Stimulated activated CD4-positive, alpha-beta T cell treated with anti-CD3 and anti-CD28 coated beads, Interleukin-4, amount 100 ng/mL, for 1 hour (primary cell): ENCODE data around the gene HRH3.

Experiments
- DNase-seq: peaks from one replicate; pipeline ENCODE4 v3.0.0-alpha.2; 2020

The HRH3 gene

GRCh38 chr20:62215020-62215990 is 4.8 kb downstream of the HRH3 start:
- DNase-seq: no peak

DNA sequence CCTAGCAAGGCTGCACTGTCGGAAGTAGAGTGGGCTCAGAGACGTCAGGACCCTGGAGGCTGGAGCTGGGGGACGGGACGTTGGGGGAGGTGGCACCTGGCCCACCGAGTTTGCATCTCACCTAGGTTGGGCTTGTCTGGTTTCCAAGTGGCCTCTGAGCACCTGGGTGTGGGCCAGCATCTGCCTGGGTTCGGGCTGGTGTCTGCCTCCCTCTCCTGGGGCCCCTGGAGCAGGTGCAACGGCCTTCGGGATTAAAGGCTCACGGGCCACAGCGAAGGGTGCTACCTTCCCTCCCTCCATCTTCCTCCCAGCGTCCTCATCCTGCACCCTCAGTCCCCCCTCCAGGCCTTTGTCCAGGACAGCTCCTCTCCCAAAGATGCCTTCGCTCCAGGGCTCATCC is 6.0 kb downstream of the HRH3 start:
- DNase-seq: no peak

- DNase-seq: no peak
Observed at GRCh38 chr20:62212299-62212698, 7.8 kb downstream of the HRH3 start.

DNA sequence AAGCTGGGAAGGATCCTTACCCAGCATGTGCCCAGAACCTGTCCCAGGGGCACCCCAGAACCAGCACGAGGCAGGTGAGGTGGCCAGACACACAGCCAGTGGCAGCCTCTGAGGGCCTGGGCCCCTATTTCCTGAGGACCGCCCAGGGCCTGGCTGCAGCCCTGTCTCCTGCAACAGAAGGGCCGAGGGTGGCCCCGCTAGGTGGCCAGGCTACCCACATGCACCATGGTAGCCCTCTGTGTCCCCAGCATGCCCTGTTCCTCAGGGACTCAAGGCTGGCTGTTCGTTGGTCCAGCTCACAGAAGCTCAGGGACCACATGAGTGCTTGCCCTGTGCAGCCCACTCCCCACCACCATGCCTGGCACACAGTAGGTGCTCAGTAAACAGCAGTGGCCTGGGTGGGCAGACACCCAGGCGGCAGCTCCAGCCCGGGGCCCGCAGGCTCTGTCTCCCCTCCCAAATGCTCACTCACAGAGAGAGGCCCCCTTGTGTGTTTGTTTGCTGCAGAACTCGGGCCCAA is 8.2 kb downstream of the HRH3 start:
- DNase-seq: no peak

DNA sequence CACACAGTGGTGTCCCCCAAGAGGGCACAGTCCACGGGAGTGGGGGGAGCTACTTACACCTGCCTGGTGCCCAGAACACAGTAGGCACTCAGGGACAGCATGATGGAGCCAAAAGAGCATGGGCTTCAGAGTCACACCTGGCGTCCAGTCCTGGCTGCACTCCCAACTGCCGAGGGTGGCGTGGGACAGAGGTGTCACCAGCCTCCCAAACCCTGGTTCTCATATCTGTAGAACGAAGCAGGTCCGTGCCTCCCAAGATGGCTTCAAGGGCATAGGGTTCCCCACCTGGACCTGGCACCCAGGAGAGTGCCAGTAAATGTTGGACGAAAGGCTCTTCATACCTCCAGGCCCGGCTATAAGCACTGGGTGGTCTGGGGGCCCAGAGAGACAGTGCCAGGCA is 8.9 kb downstream of the HRH3 start:
- no peak for DNase-seq

DNA sequence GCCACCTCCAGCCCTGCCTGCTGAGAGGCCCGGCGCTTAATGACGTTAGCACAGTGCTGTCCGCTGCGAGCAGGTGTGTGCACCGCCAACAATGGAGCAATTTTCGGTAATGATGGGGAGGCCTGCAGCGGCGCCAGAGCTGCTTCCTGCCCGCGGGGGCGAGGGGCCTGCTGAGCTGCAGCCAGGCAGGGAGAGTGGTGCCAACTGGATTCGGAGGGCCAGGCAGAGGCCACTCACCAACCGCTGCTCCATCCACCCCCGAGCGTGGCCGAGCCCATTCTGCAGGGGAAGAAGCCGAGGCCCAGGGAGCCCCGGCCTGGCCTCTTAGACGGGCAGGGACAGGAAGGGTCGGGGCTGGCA is 9.6 kb downstream of the HRH3 start:
- no peak for DNase-seq

DNA sequence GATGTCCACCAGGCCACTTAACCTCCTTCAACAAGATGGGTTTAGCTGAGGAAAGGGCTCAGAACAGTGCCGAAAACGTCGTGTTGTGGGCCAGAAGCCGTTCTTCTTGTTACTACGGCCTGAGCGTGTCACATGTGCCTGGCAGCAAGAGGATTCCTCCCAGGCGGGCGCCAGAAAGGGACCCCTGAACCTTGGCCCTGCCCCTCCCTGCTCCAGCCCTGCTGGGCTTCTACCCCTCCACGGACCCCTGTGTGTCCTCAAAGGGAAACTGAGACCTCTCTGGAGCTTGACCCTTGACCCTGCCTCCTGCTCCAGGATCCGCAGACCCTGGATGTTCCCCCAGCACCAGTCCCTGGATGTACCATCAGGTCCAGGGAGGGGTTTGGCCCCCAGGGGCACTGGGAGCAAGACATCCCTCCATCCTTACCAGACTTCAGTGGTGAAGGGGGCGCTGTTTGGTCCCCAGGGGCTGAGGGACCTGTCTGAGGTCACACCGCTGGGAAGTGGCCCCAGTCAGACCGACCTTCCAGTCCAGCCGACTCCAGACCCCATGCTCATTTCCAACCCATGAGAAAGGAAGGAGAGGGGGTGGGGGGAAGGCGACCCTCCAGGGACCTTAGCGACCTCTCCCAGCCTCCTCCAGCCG is 10.1 kb downstream of the HRH3 start:
- no peak for DNase-seq

GRCh38 chr20:62208795-62209755 is 11.0 kb downstream of the HRH3 start:
- no peak for DNase-seq

DNA sequence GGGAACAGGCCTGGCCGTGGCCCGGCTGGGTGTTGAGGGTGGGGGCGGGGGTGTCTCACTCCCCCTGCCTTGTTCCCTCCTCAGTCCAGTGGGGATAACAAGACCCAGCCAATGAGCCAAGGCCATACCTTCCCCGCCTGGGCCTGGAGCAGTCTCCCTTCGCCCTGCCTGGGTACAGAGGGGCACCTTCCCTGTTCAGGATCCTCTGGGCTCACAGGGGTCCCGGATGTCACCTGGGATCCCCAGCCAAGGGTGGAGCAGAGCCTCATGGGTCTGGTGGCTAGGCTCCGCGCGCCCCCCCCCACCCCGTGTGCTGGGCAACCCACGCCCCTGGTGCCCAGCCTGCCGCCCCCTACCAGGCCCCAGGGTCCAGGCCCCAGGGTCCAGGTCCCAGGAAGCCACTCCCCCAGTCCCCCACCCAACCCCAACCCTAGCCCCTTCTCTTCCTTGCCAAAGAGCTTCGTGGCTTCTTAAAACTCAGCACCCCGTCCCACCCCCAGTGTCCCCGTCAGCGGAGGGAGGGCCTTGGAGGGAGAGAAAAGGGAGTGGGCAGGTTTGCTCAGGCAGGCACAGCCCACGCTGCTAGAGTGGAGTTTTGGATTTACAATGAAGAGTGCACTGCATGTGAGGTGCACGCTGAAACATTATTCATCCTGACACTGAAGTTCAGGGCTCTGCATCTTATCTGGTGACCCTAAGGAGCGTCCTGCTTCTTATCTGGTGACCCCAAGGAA is 11.8 kb downstream of the HRH3 start:
- DNase-seq: no peak

DNA sequence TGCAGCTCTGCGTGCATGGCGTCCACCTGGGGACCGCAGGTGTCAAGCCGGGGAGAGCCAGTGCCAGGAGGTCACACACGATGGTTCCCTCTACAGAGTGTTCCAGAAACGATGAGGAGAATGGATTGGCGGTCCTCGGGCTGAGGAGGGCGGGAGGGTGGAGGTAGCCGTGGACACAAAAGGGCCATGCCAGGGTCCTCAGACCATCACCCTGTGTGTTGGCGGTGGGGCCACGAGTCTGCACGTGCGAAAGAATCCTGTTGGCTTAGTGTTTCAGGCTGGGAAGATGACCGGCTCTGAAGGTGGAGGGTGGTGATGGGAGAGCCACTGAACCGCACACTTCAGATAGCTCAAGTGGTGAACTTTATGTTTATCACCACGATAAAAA is 13.7 kb downstream of the HRH3 start:
- no peak for DNase-seq

DNA sequence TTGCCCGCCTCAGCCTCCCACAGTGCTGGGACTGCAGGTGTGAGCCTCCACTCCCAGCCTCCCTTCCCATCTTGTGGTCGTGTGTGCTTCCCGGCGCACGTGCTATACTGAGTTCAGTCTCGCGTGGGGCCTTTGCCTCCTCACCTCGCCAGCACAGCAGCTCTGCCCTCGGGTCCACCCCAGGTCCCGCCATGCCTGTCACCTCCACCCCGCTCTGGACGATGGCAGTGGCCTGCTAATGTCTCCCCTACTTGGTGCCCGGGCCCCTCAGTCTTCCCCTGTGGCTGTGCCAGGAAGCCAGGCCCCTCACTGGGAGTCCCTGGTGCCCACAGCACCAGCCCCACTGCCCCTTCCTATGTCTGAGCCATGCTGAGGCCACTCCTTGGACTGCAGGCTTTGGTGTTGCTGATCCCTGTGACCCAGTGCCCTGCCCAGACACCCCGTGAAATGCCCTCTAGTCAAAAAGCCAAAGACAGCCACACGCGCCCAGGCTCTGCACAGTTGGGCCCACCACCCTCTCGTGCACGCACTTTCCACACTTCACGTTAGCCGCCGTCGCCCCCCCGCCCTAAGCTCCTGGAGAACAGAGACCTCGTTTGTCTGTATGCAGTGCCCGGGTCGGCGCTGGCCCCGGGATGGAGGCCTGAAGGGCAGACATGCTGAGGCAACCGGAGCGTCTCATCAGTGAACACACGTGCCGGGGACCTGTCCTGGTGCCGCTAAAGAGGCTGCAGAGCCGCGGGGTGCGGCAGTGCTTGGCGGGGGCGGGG is 14.3 kb downstream of the HRH3 start:
- DNase-seq: no peak

DNA sequence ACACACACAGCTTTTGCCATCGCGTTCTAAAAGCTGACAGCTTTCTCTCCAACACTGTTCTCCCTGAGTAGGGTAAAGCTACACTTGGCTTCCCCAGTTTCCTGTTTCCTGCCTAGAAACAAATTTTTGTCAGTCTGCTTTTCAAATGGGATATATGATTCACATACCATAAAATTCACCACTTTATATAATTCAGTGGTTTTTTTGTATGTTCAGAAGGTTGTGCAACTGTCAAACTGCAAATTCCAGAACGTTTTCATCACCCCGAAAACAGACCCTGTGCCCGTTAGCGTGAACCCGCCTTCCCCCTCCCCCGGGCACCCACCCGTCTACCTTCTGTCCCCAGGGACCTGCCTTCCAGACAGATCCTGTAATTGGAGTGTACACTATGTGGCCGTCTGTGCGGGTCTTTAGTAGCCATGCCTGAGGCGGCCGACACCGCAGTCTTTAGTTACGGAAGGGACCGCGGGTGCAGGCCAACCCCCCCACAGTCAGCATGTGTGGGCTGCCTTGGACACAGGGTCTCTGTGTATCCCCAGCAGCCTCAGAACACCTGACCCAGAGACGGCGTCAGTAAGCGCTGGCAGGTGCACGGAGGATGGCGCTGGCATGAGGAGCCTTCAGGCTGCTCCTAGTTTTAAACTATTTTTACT is 16.6 kb downstream of the HRH3 start:
- DNase-seq: no peak

GRCh38 chr20:62202676-62203377 is 17.3 kb downstream of the HRH3 start:
- no peak for DNase-seq

DNA sequence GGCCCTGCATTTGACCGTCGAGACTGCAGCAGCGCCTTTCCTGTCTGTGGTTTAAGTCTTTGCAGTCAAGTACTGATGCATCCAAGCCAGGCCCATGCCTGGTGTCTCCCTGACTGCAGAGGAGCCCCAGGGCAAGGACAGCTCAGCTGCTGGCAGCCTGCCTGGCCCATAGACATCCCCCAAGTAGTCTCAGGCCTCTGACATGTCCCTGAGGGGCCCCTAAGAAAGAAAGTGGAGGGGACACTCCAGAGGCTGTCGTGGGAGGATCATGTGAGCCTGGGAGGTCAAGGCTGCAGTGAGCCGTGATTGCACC is 18.0 kb downstream of the HRH3 start:
- no peak for DNase-seq

GRCh38 chr20:62201173-62202082 is 18.6 kb downstream of the HRH3 start:
- DNase-seq: no peak

- no peak for DNase-seq
Observed at GRCh38 chr20:62200491-62201172, 19.4 kb downstream of the HRH3 start.

DNA sequence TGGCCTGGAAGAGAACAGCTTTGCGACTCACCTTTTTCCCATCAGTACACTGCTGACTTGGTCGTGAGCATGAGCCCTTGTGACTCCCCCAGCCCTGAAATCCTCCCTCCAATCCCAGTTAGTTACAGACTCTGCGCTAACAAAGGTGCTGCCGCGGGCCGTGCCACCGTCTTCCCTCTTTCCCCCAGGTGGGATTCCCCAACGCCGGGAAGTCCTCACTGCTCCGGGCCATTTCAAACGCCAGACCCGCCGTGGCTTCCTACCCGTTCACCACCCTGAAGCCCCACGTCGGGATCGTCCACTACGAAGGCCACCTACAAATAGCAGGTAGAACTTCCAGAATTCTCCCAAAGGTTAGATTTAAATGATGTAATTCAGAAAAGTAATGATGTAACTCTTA is 21.1 kb downstream of the HRH3 start:
- DNase-seq: no peak

DNA sequence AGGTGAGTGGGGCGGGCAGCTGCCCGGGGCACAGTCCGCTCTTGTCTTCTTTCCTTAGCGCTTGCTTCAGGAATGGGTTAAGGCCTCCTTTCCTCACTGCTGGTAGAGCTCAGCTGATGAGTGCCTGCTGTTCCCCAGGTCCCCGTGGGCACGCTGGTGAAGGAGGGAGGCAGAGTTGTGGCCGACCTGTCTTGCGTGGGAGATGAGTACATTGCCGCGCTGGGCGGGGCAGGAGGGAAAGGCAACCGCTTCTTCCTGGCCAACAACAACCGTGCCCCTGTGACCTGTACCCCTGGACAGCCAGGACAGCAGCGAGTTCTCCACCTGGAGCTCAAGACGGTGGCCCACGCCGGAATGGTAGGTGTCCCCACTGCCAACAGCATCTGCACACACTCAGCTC is 21.6 kb downstream of the HRH3 start:
- no peak for DNase-seq

DNA sequence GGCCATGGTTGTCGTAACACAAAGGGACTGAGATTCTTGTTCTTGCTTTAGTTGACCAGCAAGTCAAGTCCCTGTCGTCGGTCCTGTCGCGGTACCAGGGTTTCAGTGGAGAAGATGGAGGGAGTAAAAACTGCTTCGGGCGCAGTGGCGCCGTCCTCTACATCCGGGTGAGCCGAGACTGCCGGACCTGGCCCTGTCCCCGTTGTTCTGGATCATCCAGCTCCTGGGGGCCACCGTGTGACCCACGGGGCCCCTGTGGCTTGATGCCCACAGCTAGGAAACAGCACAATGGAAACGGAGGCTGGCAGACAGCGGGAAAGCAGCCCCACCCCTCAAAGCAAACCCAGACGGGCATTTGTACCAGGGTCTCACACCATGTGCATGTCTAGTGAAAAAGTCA is 22.3 kb downstream of the HRH3 start:
- no peak for DNase-seq
